Astrocyte (in vitro differentiated cells and primary cell): ENCODE measurements around the gene SLC2A13.

Source experiments
- CTCF ChIP-seq: IDR thresholded peaks from 2 replicates; pipeline ENCODE4 v1.5.1; 2011; ENCODE audit warnings: low read depth, mild to moderate bottlenecking, inconsistent platforms, low read length, moderate library complexity; ENCODE audit not compliant: insufficient read depth
- EZH2 ChIP-seq: IDR thresholded peaks from 2 replicates; pipeline ENCODE4 v1.6.1; 2012; ENCODE audit warnings: mild to moderate bottlenecking, low read length, inconsistent platforms; ENCODE audit not compliant: insufficient read depth

DNA sequence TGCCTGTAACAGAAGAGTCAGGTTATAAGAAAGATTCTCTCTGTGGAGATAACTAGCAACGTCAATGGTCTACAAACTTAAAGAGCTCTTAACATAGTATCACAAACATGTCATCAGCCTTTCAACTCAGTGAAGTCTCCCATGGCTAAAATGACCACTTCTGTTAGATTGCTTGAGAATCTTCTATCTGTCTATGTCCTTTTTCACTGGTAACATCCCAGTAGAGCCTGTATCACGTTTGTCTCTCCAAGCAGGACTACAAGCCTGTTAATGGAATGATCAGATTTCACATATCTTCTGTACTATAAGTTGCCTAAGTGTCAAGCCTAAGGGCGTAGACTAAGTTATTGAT lies 50.7 kb downstream of the SLC2A13 start:
- TF ChIP-seq CTCF (no peak), EZH2 (no peak)
